HepG2 (cell line): ENCODE data around the gene SLC39A10.

Source experiments
- CHD2 ChIP-seq: IDR thresholded peaks from 2 replicates; pipeline ENCODE4 v1.6.1; 2011; ENCODE audit warnings: low read depth, low read length, improper control_type of control experiment
- CTCF ChIP-seq: sonication (generic); formaldehyde crosslinking; IDR thresholded peaks from 2 replicates; pipeline ENCODE4 v1.5.0; 2020; ENCODE audit warnings: mild to moderate bottlenecking, missing genetic modification reagents, moderate library complexity
- EP300 ChIP-seq, 3 experiments: sonication (generic) in 1 of 3; formaldehyde crosslinking in 1 of 3; IDR thresholded peaks; 2 replicates each; pipeline versions ENCODE4 v1.5.1 to v1.6.1; 2011 to 2020; ENCODE audit warnings: low read depth in 2 of 3, low read length in 2 of 3, borderline replicate concordance in 1 of 3, improper control_type of control experiment in 1 of 3, mild to moderate bottlenecking in 1 of 3, missing genetic modification reagents in 1 of 3, moderate library complexity in 1 of 3
- ESRRA ChIP-seq: sonication (generic); formaldehyde crosslinking; IDR thresholded peaks from 2 replicates; pipeline ENCODE4 v1.5.1; 2020; ENCODE audit warnings: mild to moderate bottlenecking, low read depth, missing genetic modification reagents
- EZH2 ChIP-seq: conservative IDR thresholded peaks from 2 replicates; pipeline ENCODE4 v1.6.1; 2012; ENCODE audit warnings: mild to moderate bottlenecking, low read depth, low read length, moderate library complexity
- IRF9 ChIP-seq: sonication (generic); formaldehyde crosslinking; IDR thresholded peaks from 2 replicates; pipeline ENCODE4 v1.8.0; 2022; ENCODE audit warnings: missing genetic modification reagents, mild to moderate bottlenecking, borderline replicate concordance
- MAZ ChIP-seq, 2 experiments: sonication (generic) in 1 of 2; formaldehyde crosslinking in 1 of 2; IDR thresholded peaks; 2 replicates each; pipeline versions ENCODE4 v1.5.0 to v1.6.1; 2012 to 2020; ENCODE audit warnings: low read depth in 2 of 2, mild to moderate bottlenecking in 2 of 2, borderline replicate concordance in 1 of 2, improper control_type of control experiment in 1 of 2, low read length in 1 of 2, missing genetic modification reagents in 1 of 2, moderate library complexity in 1 of 2
- PRDM4 ChIP-seq: sonication (generic); formaldehyde crosslinking; IDR thresholded peaks from 2 replicates; pipeline ENCODE4 v1.9.0; 2021; ENCODE audit warnings: missing genetic modification reagents, borderline replicate concordance
- RFX5 ChIP-seq: IDR thresholded peaks from 2 replicates; pipeline ENCODE4 v1.6.1; 2011; ENCODE audit warnings: low read depth, low read length, improper control_type of control experiment
- SP2 ChIP-seq: sonication (generic); formaldehyde crosslinking; IDR thresholded peaks from 2 replicates; pipeline ENCODE4 v1.5.1; 2020; ENCODE audit warnings: mild to moderate bottlenecking, missing genetic modification reagents
- ZBTB21 ChIP-seq: sonication (generic); formaldehyde crosslinking; IDR thresholded peaks from 2 replicates; pipeline ENCODE4 v1.4.0; 2020; ENCODE audit warnings: missing genetic modification reagents
- ZNF263 ChIP-seq: sonication (generic); formaldehyde crosslinking; IDR thresholded peaks from 2 replicates; pipeline ENCODE4 v1.4.0; 2020; ENCODE audit warnings: missing genetic modification reagents

- TF ChIP-seq RFX5 (no peak), EZH2 (no peak), ZNF263 (CRISPR knock-in tag) (no peak), ESRRA (CRISPR knock-in tag) (no peak), ZBTB21 (CRISPR knock-in tag) (no peak), EP300 (IDR thresholded peaks at IDR 0.05; ENCODE audit: low read depth in 2 of 2, low read length in 2 of 2) (no peak), EP300 (CRISPR knock-in tag; IDR thresholded peaks at IDR 0.05; ENCODE audit: borderline replicate concordance) (no peak), MAZ (IDR thresholded peaks at IDR 0.05; ENCODE audit: borderline replicate concordance, low read depth, low read length) (no peak), MAZ (CRISPR knock-in tag; IDR thresholded peaks at IDR 0.05; ENCODE audit: low read depth) (no peak), IRF9 (CRISPR knock-in tag) (no peak), SP2 (CRISPR knock-in tag) (no peak), CHD2 (no peak), PRDM4 (CRISPR knock-in tag) (no peak), CTCF (no peak)
These were observed 99.4 kb downstream of the SLC39A10 start for GRCh38 chr2:195756218-195756942.
